NCI-H1105 treated with DMSO at 0.1 percent for 48 hours (cell line): ENCODE measurements around the gene TNNT2.
A peak's percentile ranks its signal among the peaks of the same experiment; 100 is the strongest.

Experiments used
- DNase-seq: peaks from one replicate; lab custom pipeline; 2025; lab: John Stamatoyannopoulos, UW

TNNT2 gene

DNA sequence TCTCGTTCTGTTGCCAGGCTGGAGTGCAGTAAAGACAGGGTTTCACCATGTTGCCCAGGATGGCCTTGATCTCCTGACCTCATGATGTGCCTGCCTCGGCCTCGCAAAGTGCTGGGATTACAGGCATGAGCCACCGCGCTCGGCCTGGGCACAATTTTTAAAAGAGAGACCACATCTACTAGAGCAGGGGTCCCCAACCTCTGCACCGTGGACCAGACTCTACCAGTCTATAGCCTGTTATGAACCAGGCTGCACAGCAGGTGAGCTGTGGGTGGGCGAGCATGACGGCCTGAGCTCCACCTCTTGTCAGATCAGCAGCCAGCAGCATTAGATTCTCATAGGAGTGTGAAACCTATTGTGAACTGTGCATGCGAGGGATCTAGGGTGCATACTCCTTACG lies 20.8 kb downstream of the TNNT2 start:
- DNase-seq, result no peak

DNA sequence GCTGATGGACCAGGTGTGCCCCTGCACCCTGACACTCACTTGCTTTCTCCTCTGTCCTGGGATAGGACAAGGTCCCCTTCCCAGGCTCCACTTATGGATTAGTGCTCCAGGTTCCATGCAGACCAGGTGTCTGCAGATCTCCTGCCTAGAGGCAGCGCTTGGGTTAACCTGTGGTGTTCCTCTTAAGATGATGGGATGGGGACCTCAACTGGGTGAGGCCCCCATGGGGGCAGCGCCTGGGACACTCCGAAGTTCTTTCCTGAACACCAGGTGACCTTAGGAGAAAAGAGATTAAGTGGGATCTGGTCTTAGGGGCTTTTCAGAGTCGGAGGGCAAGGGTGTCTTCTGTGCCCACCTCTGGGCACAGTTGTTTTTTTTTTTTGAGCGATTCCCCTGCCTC lies 21.2 kb downstream of the TNNT2 start:
- DNase-seq, result no peak

DNA sequence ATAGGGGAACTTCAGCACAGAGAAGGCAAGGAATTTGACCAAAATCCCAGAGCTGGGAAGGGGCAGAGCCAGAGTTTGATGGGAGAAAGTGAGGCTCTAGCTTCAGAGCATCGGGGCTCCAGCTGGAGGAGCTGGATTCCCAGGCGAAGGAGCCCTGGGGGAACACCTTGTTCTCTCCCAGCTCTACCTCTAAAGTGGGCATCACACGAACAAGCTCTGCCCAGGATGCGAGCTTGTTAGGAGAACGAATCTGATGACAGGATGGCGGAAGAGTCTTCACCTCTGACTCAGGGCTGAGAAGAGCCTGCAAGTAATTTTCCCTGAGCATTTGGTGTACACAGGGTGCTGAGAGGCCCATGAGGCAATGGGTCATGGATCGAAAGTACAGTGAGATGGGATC lies 22.0 kb downstream of the TNNT2 start:
- no peak for DNase-seq

DNA sequence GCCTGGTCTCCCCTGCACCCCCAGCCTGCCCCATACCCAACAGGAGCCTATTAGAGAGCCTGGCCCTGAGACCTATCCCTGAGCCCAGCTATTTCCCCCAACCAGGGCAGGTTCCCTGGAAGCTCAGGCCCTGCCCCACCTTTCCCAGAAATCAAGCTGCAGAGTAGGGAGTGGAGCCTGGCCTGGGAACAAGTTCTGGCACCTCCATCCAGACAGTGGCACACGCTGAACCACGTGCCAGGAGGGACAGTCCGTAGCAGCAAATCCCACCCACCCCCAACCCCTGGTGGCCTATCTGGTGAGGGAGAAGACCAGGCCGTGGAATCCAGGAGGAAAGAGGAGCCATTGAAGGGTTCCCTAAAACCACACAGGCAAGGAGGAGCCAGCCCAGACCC lies 22.6 kb downstream of the TNNT2 start:
- no peak for DNase-seq

DNA sequence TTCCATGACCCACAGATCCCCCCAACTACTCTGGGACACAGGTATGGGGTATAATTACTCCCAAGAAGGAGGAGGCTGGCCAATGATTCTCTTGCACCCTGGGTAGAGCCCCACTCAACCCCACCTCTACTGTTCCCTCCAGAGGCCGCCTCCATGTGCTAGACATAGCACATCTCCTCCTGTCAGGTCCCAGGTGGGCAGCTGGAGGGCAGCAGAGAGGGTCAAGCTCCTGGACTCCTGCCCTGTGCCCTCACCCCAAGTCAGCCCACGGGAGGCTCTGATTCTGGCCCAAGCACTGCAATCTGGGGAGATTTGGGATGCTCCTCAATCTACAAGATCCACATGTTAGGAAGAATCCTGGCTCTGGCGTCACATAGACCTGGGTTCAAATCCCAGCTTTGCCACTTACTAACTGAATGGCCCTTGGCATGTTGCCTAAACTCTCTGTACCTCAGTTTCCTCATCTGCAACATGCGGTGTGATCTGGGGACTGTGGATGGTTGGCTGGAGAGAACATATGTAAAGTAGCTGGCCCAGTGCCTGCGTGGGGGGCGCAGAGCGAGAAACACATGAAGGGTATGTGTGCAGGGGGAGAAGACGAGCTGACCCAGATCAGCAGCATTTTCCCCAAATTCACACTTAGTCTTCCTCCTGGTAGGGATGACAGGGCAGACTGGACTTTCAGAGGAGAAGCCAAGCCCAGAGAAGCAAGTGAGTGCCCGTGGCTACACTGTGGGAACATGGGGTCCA lies 23.2 kb downstream of the TNNT2 start:
- DNase-seq, result no peak

DNA sequence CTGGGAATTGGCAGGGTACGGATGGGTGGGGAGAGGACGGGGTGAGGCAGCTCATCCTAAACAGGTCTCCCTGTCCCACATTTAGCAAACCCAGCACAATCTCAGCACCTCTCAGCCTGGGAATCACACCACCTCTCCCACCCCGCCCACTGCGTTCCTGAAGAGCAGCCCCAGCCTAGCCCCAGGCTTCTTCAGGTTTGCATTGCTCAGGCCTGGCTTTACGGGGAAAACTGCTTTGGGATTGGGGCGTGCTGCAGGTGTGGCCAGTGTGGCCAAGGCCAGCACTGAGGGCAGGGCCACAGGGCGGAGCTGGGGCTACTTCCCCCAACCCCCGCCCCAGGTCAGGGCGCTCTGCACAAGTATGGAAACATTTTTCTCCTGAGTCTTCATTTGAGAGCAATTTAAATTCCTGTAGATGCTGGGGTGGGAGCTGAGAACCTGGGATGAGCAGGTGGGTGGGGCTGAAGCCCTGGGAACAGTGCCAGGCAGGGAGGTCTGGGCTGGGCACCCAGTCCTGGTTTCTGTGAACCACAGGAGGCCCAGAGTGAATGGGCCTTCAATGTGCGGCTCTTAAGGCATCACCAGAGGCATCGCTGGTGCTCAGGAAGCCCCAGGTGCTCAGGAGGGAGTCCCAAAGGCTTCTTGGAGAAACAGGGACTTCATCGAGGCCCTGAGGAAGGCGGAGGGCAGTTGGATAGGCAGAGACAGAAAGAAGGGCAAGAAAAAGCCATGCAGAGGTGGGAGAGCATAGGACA lies 24.1 kb downstream of the TNNT2 start:
- DNase-seq, result no peak

DNA sequence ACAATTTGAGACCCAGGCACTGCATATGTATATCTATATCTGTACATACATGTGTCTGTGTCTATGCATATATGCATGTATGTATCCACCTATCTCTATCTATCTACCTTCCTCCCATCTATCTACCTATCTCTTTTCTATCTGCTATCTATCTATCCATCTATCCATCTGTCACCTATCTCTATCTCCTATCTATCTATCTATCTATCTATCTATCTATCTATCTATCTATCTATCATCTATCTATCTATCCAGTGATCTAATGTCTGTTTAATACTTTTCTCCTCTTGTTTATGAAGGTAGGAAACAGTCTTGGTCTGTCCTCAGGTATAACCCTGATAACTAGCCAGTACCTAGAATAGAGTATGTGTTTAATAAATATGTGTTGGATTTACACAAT lies 25.9 kb downstream of the TNNT2 start:
- DNase-seq, result no peak

DNA sequence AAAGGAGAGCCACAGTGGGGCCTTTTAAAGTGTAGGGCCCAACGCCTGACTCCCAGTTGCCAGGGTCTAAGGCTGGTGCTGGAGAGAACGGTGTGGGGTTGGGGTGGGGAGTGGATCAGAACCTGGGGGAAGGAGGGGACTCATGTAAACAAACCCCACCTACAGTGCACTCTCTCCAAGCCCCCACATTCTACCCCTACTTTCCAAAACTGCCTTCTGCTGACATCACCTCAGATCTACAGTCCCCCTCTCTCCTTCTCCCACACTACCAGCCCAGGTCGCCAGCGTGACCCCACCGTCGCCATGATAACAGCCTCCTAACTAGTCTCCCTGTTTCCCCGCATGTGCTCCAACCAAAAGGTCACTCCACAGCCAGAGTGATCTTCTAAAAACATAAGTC lies 26.6 kb downstream of the TNNT2 start:
- no peak for DNase-seq

DNA sequence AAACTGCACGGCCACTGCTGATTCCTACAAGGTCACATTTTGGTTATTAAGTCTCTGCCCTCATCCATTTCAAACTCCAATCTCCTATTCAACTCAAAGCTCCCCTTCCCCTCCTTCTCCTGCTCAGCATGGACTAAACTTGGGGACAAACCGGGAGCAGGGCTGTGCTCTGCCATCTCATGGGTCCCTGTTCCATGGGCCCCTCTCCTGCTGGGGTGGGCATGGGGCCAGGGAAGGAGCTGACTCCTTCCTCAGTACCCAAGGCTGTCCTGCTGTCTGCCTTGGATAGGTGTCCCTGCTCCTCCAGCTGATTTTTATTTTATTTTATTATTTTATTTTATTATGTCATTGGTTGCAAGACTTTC lies 27.1 kb downstream of the TNNT2 start:
- DNase-seq, result no peak

DNA sequence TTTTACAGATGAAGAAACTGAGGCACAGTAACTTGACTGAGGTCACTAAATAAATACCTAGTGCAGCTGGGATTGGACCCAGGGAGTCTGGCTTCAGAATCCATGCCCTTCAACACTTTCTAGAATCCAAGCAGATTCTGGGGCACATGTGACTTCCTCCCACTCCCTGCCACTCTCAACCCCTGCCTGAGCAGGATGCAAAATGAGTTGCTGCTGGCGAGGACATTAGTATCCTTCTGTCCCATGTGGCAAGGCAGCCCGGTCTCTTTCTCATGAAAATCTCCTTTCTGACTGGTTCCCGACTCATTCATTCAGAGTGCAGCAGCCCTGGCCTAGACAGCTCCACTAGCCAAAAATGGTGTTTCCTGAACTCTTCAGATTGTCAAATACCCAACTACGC lies 28.4 kb downstream of the TNNT2 start:
- DNase-seq, result no peak

DNA sequence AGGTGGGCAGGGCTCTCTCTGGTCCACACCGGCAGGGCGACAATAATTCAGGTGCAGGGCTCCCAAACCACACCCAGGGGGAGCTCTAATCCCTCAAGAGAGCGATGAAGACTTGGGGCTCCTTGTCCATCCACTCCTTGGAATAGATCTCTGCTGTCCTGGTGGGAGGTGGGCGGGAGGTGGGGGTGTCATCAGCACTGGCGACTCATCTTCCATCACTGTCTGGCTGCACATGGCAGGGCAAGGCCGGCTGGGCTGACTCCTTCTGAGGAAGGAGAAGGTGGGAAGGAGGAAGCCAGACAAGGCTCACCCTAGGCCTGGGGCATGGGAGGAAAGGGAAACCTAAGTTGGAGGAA lies 29.3 kb downstream of the TNNT2 start:
- peak; percentile 17 for DNase-seq

DNA sequence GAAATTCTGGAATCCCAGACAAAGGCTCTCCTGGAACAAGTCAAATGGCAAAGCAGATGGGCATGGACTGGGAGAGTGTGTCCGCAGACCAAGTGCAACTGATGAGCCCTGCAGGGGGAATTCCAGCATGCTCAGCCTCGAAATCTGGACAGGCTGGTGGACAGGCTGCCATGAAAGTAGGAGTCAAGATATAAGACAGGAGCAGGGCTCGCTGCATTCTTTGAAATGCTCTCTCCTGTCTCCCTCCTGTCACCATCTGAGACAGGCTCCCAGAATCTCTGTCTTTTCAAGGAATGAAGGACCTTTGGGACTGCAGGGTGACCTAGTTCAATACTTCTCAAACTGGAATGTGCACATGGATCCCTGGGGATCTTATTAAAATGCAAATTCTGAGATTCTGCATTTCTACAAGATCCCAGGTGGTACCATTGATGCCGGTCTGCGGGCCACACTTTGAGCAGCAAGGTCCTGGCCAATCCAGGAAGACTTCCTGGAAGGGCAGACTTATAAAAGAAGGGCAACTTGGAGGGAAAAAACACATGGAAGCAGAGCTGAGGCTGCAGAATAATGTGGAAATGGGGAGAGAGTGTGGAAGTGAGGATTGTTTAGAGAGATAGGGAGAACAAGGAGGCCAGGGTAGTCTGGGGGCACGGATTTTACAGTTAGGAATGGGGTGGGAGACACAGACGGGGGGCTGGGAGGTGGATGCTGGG lies 29.8 kb downstream of the TNNT2 start:
- DNase-seq, result no peak

DNA sequence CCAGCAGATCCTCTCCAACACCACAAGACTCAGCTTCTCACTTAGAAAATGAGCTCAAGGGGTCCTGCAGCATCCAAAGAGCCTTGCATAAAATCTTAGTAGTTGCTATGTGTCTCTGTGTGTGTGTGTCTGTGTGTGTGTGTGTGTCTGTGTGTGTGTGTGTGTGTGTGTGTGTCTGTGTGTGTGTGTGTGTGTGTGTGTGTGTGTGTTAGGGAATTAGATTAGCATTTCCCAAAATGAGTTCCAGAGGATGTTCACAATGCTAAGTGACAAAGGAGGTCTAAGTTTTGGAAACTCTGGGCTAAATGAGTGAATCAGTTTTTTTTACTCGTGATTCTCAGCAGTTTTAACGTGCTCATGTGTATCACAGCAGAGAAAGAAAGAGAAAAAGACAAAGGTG lies 30.5 kb downstream of the TNNT2 start:
- no peak for DNase-seq

DNA sequence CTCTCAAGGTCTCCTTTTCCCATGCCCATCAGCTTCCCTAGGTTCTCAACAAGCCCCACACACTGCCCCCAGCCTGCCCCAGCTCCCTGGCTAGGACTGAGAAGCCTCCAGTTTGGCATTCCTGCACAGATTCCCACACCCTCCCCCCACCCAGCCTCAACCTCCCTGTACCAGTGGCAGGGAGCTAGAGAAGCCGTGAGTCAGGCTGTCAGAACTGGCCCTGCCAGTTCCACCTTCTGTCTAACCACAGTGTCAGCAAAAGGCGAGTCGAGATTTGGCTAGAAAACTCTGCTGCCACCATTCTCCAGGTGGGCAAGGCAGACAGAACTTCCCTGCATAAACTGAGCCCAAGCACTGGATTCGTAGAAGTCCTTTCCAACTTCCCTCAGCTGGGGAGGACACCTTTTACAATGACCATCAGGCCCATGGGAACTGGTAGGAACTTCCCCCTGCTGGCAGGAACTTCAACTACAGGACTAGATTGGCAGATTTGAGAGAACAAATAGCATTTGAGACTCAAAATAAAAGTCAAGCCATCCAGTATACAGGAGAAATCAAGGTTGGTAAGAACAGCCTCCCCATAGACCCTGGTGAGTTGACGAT lies 31.0 kb downstream of the TNNT2 start:
- peak; percentile 16 for DNase-seq

DNA sequence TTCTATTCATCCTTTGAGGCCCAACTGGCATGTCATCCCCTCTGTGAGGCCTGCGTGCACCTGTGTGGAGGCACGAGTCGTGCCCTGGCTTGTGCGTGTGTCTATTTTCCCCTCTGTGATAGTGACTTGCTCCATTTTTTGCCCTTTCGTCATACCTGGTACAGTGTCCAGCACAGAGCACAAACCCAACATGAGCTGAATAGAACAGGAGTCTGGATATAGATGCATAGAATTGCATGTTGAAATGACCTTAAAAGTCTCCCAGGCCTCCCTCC lies 32.5 kb downstream of the TNNT2 start:
- no peak for DNase-seq

DNA sequence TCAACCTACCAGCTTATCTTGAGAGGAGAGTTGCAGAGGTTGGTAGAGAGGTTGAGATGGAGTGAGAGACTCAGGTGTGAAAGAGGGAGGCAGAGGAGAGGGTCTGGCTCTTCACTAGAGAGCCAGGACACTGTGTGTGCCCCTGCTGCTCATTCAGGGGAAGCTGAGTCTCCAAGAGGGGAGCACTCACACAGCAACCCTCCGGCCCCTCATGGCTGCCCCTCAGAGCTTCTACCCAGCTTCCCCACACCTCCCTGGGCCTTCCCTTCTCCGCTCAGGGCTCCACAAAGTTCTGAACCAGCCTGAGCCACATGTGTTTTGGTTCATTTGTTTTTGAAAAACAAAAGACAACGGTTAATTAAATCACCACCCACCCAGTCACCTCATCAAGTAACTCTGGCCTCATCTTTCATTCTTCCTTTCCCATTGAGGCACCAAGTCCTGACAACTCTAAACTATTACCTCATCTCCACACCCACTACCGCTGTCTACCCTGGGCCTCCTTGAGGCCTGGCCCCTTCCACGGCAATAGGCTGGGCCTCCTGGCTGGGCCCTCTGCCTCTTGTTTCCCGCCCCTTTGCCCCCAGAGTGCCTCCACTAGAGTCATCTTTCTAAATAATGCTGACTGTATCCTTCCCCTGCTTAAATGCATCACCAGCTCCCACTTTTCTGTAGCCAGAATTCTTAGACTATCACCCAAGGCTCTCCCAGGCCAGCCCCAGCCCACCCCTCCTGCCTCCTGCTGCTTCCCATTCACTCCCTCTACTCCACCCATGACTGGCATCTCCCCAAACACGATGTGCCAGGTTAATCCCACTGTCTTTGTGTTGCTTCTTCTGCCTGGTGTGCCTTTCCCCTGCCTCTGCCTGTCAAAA lies 33.0 kb downstream of the TNNT2 start:
- DNase-seq, result no peak

DNA sequence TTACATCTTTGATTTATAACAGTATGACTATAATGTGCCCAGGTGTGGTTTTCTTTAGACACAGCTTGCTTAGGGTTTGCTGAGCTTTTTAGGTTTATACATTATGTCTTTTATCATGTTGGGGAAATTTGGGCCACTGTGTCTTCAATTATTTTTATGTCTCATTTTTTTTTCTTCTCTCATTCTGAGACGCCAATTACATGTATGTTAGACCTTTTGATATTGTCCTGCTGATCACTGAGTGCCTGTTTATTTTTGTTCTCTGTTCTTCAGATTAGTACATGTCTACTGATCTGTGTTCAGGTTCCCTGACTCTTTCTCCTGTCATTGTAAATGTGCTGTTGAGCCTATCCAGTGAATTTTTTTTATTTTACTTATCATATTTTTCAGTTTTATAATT lies 36.1 kb downstream of the TNNT2 start:
- DNase-seq, result no peak

DNA sequence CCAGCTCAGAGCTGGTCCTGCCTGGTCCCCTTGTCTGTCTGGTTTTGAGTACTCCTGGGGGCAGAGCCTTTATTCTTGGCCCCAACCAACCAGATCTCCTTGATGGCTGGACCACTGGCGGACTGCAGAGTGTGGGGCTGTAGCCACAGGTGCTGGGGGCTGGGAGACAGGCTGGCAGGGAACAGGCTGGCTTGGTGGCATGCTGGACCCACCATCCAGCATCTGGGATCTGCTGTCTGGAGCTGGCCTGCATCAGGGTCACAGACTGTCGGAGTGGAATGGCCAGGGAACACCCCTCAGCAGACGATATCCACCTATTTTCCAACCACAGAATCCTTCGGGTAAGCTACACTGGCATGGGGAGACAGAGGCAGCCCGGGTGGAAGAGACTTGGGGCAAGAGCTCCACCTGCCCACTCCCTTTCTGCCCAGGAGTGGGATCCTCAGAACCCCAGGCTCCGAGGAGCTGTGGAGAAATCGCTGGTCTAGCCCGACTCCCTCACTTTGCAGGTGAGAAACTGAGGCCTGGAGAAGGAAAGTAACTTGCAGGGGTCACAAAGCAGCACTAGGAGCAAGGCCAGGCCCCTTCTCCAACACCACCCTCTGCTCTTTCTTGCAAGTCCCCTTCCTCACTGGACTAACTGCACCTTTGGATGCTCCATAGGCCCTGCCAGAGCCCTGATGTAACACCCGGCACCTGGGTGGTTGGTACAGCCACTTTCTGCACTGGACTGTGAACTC lies 40.6 kb downstream of the TNNT2 start:
- DNase-seq, result no peak

DNA sequence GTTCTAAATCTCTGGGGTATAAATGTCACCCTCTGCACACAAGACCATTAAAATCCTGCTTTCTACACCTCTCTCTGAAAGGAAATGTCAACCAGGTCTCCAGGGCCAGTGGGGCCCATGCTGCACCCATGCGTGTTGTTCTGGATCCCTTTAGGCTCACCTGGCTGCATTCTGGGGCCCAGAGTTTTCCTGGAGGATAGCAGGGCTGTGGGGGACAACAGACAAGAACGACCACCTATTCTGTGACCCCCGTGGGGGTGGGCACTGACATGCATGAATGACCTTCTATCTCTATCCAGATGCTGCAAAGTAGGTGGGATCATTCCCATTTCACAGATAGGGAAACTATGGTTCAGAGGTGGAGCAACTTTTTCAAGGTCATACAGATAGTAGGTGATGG lies 41.6 kb downstream of the TNNT2 start:
- no peak for DNase-seq

DNA sequence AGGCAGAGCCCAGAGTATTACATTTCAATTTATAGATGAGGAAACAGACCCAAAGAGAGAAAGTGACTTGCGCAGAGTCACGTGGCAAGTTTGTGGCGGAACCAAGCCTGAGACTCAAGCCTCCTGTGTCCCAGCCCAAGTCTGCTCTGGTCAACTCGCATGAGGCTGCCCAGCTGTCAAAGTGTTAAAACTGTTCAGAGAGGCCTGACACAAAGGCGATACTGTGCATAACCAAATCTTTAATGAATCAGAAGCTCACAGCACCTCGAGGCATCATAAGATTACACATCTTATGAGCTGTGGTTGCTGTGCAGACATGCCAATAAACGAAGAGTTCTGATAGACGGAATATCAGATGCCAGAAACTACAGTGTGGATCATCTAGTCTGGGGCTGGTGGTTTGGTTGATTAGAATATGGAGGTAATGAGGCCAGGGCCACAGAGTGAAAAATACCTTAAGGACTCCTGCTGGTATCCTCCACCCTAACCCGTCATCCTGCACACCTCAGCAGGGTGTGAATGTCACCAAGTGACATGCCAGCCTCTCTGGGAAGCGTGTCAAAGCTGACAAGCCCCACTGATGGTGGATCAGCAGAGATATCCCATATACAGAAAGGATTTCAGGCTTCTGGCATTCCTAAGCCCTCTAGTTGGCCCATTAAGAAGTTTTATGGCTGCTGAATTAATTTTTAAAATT lies 42.2 kb downstream of the TNNT2 start:
- no peak for DNase-seq
